ENCODE data around the gene ZFP90.

DNA sequence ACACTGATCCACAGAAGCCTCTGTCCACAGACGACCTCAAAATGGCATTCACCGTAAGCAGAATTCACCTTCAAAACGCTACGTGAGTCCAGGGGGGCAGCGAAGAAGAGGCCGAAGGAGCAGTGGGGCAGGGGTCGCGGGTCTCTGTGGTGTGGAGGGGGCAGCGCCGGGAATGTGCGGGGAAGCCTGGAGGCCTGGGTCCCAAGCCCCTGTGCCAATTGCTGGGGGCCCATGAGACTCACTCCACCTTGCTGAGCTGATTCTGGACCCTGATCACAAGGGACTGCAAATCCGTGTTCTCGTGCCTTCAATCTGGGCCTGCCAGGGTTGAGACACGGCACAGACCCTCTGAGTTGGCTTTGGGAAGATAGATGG, 47.5 kb upstream of the ZFP90 start:
- TF ChIP-seq CTCF (IDR thresholded peaks at IDR 0.05) = no peak
- no peak for TF ChIP-seq POLR2A (IDR thresholded peaks at IDR 0.05)

Data from gastroesophageal sphincter (tissue), 3 donors.